CD4-positive, alpha-beta T cell treated with Interleukin-21 for 1 hour (primary cell): Measurements from ENCODE around the gene PTPRO.
A peak's percentile ranks its signal among the peaks of the same experiment; 100 is the strongest.

Experiments used
- DNase-seq: peaks from one replicate; pipeline ENCODE4 v3.0.0-alpha.2; 2020

PTPRO gene

DNA sequence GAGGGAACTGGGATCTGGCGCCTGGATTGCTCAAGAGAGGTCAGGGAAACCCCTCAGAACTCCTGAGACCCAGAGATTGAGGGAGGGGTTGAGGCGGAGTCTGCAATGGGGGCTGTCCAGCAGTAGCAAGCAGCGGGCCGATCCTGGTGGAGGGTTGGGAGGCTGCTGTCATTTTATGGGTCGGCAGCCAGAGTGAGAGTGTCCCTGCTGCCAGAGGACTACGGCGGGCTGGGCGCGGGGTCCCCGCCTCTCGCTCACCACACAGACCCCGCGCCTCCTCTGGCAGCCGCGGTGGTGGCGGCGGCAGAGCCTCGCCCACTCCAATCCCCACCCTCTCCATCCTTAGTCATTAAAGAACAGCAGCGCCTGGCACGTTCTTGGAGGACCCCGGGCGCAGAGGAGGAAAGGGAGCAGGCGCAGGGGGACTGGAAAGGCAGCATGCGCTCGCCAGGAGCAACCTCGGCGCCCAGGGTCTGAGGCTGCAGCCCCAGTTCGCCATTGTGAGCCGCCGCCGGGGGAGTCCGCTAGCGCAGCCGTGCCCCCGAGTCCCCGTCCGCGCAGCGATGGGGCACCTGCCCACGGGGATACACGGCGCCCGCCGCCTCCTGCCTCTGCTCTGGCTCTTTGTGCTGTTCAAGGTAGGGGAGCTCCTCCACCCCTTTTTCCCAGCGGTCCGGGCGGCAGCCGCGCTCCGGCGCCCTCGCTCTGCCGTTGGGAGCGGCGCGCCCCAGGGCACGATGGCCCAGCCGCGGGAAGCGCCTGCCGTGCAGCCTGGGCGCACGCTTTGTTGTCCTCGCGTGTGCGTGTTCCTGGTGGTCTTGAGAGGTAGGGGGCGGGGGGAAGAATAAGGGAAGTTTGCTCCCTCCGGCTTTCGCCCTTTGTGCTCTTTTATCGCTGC, at the start of gene PTPRO:
Gene PTPRO (plus strand): TSS at position 345 of the 898 bp plus-strand sequence.
- no peak for DNase-seq

DNA sequence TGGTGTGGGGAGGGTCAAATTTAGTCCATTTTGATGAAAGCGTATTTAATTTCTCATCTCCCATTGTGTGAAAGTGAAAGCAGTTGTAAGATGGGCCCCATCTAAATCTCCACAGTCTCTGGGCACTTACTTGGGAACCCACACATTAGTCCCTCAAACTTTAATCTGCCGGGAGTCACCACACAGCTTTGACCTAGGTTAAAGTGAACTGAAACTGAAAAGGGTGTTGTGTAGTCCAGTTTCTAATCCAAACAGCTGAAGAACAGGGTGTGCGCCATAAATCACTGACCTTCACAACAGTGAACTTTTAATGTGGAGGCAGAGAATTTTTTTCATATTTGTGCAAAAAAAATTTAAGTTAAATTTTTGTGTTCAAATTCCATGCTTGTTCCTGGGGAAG, 48.4 kb upstream of the PTPRO start:
- DNase-seq = no peak

DNA sequence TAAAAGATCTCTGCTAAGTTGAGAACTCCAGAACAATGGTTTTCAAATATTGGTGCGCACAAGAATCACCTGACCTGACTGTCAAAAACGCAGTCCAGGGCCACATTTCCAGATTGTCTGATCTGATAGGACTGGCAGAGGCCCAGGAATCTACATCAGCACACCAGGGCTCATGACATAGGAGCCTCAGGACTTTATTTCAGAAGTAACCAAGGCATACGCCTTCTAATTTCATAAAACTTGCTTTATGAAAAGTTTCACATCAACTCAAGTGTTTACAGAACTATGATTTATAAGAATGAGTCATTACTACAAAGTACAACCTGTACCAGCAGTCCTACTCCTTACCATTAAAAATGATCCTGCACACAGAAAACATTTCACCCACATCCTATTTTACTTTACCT, 47.7 kb upstream of the PTPRO start:
- no peak for DNase-seq

DNA sequence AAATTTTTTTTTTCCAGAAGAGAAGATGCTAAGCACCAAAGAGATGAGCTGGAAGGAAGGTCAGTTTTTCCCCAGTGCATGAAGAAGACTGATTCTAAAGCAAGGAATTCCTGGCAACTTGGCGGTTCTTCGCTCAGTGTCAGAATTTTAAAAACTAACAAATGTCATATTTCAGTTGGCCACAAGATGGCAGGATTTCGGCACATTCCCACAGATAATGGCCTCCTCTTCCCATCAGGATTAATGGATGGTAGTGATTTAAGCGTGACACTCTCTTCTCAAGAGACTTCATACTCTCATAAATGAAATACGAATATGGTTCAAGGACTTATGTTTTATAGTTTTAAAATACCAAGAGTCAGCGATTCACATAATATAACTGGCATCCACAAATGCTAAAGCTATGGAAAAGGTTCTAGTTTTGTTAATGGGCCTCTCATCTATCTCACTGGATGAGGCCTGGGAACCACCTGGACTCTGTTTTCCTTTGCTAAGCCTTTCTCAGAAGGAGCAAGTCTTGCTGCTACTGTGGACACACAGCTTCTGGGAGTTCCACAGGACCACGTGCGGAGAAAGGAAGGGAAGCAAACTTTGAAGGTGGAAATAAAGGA, 46.1 kb upstream of the PTPRO start:
- peak; percentile 17 for DNase-seq

DNA sequence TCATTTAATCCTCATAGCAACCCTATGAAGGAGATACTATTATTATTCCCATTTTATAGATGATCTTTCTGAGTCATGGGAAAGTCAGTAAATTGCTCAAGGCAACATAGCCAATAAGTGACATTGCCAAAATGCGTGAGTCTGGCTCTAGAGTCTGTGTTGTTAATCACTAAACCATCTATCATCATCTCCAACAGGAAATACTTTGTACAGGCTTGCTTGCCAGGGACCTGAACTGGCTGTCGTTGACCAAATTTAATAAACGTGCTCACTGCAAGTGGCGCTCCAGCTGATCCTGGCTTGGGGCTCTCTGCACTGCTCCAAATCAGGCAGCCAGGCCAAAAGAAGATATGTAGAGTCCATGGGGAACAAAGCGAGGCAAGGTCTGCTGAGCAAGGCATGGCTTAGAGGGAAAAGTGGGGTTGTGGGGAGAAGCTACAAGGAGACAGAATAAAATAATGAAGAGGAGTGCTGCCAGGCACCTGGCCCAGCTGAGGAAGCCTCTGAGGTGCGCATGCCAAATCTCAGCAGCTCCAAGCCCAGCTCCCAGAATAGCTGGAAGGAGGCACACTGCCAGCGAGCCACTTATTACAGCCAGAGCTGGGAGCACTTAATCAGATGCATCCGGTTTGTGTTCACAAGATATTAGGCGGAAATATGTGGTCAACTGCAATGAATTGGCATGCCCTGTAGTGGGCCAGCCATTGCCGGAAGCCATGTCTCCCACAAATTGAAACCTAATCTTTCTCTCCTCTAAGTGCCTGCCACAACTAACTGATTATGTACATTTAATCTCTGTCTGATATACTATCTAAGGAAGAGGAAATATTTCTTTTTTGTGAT, 43.3 kb upstream of the PTPRO start:
- DNase-seq = peak; percentile 24

DNA sequence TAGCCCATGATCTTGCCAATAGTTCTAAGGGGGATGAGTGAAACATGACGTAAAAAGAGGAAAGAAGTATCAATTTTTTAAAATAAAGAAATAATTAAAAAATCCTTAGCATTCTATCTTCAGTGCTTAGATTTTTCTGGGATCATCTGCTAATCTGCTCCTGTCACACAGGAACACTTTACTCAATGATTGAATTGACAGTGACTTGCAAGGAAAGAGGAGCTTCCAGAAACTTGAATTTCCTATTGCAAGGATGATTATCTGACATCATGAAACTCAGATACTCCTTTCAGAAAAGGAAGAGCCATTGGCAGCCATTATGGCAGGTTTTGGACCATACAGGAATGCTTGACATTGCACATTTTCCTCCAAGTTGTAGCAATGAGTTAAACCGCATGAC, 41.4 kb upstream of the PTPRO start:
- DNase-seq = no peak

DNA sequence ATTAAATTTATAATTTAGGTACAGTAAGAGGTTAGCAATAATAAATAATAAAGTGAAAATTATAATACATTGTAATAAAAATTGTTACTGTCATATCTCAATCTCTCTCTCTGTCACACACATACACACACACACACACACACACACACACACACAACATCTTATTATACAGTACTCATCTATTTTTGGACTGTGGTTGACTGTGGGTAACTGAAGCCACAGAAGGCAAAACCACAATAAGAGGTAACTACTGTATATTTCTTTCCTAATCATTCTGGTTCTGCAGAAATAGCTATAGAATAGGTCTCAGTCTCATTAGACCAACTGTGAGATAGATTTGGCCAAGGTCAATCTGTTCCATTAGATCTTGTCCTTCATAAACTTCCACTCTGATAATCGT, 33.1 kb upstream of the PTPRO start:
- peak; percentile 14 for DNase-seq

DNA sequence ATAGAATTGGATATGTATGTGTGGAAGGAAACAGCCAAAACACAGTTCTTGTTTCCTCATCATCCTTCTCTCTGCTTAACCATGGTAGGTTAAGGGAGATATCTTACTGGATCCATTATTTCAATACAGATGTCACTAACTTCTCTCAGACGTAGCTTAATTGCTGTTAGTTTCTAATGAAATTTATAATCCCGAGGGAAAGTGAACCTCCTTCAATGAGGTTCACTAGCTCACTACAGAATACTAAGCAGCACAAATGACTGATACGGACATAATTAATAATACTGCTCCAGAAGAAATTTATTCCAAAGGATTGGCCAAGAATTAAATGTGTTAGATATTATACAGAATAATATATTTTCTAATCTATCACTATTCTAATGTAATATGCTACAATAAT, 28.6 kb upstream of the PTPRO start:
- DNase-seq = no peak

DNA sequence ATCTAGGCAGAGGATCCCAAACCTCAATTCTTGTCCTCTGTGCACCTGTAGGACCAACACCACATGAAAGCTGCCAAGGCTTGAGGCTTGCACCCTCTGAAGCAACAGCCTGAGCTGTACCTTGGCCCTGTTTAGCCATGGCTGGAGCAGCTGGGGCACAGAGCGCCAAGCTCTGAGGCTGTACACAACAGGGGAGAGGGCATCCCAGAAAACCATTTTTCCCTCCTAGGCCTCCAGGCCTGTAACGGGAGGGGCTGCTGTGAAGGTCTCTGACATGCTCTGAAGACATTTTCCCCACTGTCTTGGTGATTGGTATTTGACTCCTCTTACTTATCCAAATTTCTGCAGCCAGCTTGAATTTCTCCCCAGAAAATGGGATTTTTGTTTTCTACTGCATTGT, 22.4 kb upstream of the PTPRO start:
- no peak for DNase-seq

DNA sequence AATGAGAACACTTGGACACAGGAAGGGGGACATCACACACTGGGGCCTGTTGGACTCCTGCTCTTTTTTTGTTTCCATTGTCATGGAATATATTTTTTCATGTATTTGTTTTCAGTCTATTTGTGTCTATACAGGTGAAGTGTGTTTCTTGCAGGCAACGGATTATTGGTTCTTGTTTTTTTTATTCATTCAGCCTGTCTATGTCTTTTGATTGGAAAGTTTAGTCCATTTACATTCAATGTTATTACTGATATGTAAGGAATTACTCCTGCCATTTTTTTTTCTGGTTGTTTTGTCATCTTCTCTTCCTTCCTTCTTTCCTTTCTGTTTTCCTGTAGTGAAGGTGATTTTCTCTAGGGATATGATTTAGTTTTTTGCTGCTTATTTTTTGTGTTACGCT, 18.0 kb upstream of the PTPRO start:
- DNase-seq = no peak

DNA sequence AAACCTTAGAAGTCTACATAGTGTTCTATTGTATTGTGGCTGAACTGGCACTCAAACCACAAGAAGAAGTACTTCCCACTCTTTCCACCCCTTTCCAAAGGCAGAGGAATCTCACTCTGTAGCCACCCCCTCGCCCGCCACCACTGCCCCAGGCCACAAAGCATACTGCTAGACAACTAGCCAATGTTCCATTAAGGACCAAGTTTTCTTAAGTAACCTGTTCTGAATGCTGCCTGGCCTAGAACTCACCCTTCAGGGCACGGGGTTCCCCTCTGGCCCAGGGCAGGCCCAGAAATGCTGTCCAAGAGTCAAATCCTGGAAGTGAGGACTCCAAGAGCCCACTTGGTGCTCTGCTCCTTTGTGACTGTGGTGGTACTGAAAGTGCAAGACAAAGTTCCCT, 15.7 kb upstream of the PTPRO start:
- DNase-seq = no peak

DNA sequence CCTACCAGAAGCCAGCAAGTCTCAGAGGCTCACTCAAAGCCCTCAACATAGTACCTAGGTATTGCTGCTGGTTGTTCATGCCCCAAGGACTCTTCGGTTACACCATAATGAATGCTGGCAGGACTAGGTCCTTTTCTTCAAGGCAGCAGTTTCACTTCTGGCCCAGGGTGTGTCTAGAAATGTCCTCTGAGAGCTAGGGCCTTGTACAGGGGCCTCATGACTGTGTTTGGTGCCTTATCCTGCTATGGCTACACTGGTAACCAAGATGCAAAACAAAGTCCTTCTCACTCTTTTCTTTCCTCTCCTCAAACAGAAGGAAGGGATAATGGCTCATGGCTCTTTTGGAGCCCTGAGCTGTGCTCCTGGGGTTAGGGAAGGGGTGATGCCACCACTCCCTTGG, 15.2 kb upstream of the PTPRO start:
- DNase-seq = no peak

DNA sequence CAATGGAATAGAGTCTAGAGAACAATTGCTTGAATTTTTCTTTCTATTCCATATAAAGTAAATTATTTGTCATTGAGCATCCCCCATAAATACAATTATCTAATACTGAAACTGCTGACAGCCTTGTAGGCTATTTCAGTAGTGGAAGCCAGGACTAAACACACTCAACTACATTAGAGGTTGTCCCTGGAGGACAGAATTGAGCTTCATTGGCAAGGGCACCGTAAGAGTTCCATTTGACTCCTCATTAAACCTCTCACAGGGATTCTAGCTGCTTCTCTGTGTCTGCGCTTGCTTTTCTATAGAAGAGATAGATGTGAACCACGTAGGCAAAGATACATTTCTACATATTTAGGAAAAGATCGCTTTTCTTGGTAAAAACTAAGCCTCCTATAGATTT, 3.5 kb upstream of the PTPRO start:
- DNase-seq = no peak

DNA sequence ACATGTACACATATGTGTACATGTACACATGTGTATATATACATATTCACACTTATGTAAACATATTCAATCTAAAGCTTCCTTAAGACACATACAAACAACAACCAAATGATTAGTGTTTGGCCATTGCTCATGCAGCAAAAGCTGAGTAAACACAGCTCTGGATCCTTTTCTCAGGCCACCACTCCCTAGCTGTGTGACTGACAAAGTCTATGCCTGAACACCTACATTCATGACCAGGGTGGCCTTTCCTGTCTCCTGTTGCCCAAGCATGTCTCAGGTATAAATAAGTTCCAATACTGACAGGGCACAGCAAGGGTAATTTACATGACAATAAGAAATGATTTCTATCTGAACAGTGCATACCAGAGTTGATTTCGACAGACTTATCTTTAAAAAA, 1.4 kb upstream of the PTPRO start:
- DNase-seq = no peak

DNA sequence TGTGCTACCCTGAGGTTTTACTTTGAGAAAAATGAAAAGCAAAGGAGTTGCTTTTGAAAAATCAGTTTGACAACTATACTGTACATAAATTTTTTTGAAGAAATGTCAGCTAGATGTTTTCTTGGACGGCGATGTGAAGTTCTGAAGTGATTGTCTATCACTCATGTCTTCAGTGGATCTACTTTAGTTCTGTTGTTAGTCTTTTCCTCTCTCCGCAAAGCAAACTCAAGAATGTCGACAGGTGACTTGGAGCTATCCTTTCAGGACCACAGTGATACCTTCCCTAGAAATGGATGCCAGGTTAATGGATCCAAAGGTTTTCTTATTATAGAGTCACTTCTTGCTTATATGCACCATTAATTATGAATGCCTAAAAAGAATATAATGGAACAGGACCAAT, 1.2 kb downstream of the PTPRO start:
- DNase-seq = no peak

DNA sequence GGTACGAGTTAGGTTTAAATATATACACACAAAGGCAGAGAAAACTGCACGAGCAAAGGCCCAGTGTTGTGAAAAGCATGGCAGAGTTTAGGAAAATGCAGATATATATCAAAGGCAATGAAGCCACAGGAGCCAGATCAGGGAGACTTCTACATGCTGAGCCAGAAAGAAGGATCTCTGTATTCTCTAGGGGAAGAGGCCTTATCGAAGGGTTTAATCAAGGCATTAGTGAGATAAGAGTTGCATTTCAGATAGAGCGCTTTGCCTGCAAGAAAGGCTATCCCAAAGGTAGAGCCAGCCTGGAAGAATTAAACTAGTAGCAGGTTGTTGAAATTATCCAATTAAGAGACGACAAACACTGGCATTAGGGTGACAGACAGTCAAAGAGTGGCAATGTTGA, 7.6 kb downstream of the PTPRO start:
- DNase-seq = no peak

DNA sequence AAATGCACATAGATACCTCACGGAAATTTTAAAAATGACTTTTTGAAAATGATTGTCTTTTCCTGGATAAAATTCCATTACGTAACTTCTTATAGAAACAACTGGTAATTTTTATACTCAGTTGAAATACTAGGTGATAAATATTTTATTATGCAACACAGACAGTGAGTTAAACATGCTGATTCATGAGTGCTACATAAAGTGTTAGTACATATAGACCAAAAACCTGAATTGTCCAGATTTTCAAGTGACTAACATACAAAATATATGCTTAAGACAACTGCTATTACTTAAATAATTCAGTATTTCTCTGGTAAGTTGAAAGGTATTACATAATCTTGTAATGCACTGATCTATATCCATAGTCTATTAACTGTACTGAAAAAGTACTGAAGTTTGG, 11.9 kb downstream of the PTPRO start:
- DNase-seq = no peak

DNA sequence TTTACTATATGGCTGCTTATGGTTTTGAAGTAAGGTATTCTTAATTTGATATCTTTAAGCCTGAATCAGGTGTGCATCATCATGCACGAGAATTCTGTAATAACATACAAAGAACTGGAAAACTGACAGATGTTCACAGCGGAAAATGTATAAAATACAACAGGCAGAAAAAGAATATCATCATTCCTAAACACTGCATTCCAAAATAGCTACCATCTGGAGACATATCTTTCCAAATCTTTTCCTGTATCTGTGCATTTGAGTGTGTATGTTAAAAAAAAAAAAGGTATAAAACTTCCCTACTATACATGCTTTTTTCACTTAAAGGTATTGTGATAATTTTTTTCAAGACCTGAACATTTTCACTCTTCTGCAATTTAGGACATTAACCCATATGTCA, 13.7 kb downstream of the PTPRO start:
- no peak for DNase-seq

DNA sequence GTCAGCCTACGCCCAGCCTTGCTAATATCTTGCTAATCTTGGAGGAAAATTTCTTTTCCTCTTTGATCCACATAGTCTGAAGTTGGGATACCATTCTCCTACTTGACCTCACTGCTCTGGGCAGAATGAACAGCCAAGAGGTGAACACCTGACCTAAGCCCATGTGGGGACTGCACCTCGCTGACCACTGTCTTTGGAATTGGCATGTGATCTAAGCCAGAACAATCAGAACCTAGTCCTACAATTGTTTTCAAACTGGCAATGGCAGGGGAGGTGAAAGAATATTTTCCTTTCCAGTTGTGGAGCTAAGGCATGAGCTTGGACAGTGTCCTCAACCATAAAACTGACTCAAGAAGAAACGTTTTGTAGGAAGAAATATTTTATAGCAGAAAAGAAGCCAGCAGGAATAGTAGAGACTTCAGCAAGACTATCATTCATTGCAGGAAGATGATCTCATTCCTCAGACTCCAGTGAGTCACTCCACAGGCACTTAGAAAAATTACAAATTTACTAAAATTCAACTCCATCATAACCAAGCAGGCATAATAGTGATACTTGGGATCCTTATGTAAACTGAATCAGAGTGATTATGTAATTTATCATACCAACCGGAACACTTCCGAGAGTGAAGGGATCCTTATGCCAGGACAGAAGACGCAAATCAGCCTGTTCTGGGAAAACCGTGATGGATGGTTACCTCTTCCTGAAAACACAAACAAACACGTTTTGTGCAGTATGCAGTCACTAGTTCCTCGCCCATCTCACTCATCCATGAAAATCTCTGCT, 14.7 kb downstream of the PTPRO start:
- DNase-seq = no peak

DNA sequence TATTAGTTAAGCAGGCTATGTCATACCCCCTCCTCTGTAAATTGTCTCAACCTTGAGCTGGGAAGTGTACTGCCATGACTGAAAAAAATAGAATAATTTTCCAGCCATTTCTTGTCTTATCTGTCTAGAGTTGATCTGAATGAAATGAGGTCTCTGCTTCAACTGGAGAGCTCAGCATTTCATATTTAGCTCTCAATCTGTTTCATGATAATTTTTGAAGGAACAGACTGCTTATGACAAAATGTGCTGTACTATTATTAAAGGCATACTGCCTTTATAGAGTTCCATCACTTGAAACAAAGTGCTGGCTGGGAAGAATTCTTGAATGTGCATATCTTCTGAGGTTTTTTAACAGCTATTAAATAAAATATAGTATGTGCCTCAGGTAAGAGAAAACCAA, 19.1 kb downstream of the PTPRO start:
- DNase-seq = no peak

DNA sequence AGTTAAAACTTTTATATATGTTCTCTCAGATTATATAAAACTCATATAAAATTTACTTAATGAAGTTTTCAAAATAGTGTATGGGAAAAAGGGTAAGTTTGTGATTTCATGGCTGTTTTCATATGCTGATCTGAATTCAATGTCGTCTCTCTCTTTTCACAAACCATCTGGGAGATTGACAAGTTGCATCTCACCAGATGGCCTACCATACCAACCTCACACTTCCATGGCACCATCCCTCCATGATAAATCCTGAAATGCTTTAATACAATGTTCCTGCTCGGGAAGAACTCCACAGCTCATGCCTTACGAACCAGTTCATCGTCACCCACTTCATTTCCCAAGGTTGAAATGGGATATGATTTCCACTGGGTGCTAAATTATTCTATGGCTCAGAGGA, 22.3 kb downstream of the PTPRO start:
- DNase-seq = no peak

DNA sequence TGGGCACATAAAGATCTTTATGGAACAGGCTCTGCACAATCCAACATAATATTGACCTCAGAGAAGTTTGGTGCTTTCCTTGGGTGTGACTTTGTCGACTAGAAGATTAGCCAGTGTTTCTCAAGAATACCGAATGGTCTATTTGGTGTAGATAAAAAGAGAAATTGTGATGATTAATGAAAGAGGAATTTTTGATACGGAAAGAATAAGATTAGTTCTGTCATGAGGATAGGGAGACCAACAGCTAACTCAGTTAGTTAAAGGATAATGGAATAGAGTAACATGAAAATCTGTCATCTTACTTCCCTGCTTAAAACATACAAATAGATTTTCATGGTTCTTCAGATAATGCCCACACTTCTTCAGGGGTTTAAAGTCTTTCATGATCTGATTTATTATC, 24.2 kb downstream of the PTPRO start:
- no peak for DNase-seq

DNA sequence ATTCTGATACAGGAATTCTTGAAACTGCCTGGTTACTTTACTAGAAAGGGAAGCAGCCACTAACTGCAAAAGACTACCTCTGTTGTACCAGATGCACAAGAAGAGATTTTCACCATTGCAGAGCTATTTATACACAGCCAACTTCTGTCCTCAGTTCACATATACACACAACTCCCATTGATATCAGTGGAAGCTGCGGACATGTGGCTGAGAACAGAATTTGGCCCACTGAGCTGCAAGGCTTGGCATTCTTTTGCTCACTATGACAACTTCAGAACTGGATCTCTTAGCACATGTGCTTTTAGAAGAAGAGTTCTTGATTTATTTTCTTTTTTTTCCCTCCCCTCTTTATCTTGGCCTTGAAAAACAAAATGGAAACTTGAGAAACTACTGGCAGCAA, 28.3 kb downstream of the PTPRO start:
- DNase-seq = no peak
